ENCODE results near the gene ELF2. TPM values are rescaled to one million over a fixed set of nuclear protein-coding genes. Genes with fewer than 3 reads are reported as not detected.
"Not testable (repeated sequence)": the region's sequence is repeated elsewhere in the genome, so short reads cannot be mapped to it uniquely, and the experiment has no call there.

The ELF2 gene
- polyA plus RNA-seq, 1 donor from 2014 or later = 105 TPM

DNA sequence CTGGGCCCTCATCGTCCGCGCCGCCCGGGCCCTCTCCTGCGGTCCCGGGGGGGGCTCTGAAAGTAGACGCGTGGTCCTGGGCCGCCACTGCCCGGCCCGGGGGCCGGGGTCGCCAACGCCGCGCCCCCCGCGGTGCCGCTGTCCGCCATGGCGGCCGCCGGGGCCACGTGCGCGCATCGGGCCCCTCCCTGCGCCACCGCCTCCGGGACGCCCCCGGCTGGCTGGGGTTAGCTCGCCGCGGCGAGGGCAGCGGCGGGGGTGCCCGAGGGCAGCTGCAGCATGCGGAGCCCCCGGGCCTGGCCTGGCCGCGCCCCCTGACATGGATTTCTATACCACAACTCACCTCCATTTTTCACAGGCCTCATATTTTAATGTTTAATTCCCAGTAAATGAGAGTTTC, 61.8 kb downstream of the ELF2 start:
- TF ChIP-seq EZH2 (IDR thresholded peaks at IDR 0.05; ENCODE audit: borderline replicate concordance, insufficient read depth, low read length, poor library complexity, severe bottlenecking) = no peak
- TF ChIP-seq MXI1 (conservative IDR thresholded peaks at IDR 0.05; ENCODE audit: poor library complexity, severe bottlenecking) = no peak
- TF ChIP-seq RAD21 (conservative IDR thresholded peaks at IDR 0.05) = no peak
- TF ChIP-seq, protein P1, sequence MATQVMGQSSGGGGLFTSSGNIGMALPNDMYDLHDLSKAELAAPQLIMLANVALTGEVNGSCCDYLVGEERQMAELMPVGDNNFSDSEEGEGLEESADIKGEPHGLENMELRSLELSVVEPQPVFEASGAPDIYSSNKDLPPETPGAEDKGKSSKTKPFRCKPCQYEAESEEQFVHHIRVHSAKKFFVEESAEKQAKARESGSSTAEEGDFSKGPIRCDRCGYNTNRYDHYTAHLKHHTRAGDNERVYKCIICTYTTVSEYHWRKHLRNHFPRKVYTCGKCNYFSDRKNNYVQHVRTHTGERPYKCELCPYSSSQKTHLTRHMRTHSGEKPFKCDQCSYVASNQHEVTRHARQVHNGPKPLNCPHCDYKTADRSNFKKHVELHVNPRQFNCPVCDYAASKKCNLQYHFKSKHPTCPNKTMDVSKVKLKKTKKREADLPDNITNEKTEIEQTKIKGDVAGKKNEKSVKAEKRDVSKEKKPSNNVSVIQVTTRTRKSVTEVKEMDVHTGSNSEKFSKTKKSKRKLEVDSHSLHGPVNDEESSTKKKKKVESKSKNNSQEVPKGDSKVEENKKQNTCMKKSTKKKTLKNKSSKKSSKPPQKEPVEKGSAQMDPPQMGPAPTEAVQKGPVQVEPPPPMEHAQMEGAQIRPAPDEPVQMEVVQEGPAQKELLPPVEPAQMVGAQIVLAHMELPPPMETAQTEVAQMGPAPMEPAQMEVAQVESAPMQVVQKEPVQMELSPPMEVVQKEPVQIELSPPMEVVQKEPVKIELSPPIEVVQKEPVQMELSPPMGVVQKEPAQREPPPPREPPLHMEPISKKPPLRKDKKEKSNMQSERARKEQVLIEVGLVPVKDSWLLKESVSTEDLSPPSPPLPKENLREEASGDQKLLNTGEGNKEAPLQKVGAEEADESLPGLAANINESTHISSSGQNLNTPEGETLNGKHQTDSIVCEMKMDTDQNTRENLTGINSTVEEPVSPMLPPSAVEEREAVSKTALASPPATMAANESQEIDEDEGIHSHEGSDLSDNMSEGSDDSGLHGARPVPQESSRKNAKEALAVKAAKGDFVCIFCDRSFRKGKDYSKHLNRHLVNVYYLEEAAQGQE (IDR thresholded peaks at IDR 0.05; ENCODE audit: borderline replicate concordance) = no peak
- no peak for TF ChIP-seq TAF1 (IDR thresholded peaks at IDR 0.05; ENCODE audit: low read depth)
- no peak for TF ChIP-seq POLR2AphosphoS5 (IDR thresholded peaks at IDR 0.05)
- no peak for TF ChIP-seq SMC3 (conservative IDR thresholded peaks at IDR 0.05; ENCODE audit: poor library complexity)
- TF ChIP-seq EP300 (conservative IDR thresholded peaks at IDR 0.05; ENCODE audit: poor library complexity, severe bottlenecking) = no peak
- TF ChIP-seq, protein P2, sequence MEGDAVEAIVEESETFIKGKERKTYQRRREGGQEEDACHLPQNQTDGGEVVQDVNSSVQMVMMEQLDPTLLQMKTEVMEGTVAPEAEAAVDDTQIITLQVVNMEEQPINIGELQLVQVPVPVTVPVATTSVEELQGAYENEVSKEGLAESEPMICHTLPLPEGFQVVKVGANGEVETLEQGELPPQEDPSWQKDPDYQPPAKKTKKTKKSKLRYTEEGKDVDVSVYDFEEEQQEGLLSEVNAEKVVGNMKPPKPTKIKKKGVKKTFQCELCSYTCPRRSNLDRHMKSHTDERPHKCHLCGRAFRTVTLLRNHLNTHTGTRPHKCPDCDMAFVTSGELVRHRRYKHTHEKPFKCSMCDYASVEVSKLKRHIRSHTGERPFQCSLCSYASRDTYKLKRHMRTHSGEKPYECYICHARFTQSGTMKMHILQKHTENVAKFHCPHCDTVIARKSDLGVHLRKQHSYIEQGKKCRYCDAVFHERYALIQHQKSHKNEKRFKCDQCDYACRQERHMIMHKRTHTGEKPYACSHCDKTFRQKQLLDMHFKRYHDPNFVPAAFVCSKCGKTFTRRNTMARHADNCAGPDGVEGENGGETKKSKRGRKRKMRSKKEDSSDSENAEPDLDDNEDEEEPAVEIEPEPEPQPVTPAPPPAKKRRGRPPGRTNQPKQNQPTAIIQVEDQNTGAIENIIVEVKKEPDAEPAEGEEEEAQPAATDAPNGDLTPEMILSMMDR (IDR thresholded peaks at IDR 0.05; ENCODE audit: poor library complexity, severe bottlenecking) = no peak
- H3K9ac ChIP-seq (ENCODE audit: low read length) = no peak overlapping the region
- H3K79me2 ChIP-seq (replicated peaks; ENCODE audit: insufficient read depth, low read length) = no peaks in the 10 kb centered on the region
- H3K27ac ChIP-seq (ENCODE audit: low read length) = no peak overlapping the region
- H3K36me3 ChIP-seq (ENCODE audit: insufficient read depth, low read length) = peaks cover 3% of the 10 kb centered on the region
- no peak overlapping the region for H3K4me3 ChIP-seq (ENCODE audit: low read length)
- H2AFZ ChIP-seq (ENCODE audit: low read depth, low read length) = no peak overlapping the region
- no peaks in the 10 kb centered on the region for H3F3A ChIP-seq (ENCODE audit: insufficient read depth, low read length, poor library complexity, severe bottlenecking)
- H4K20me1 ChIP-seq (ENCODE audit: insufficient read depth) = no peaks in the 10 kb centered on the region
- no peaks in the 10 kb centered on the region for H3K9me2 ChIP-seq (ENCODE audit: insufficient read depth, low read length)
- H3K9me3 ChIP-seq (ENCODE audit: low read length) = no peaks in the 10 kb centered on the region
- H3K4me2 ChIP-seq (ENCODE audit: low read length) = no peak overlapping the region
- no peaks in the 10 kb centered on the region for H3K27me3 ChIP-seq (ENCODE audit: insufficient read depth, low read depth, low read length)

DNA sequence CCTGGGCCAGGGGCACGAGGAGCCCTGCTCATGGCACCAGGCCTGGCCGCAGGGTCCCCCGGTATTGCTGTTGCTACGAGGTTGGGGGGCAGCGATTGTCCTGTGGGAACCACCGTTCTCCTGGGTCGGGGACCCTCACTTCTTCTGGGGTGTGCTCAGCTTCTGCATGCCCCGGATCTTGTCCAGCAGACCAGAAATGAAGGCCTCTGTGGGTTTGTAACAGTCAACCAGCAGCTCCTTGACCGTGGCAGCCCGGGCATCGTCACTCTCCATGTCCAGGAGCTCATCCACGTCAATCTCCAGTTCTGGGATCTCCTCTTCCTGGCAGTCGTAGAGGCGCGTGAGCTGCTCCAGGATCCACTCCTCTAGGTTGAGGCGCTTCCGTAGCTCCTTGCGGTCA, 62.2 kb downstream of the ELF2 start:
- not testable (repeated sequence) for H3K36me3 ChIP-seq (ENCODE audit: insufficient read depth, low read length); H3K4me2 ChIP-seq (ENCODE audit: low read length); H3K9me2 ChIP-seq (ENCODE audit: insufficient read depth, low read length); H4K20me1 ChIP-seq (ENCODE audit: insufficient read depth); H3K79me2 ChIP-seq (replicated peaks; ENCODE audit: insufficient read depth, low read length); H3K27me3 ChIP-seq (ENCODE audit: insufficient read depth, low read depth, low read length); H3F3A ChIP-seq (ENCODE audit: insufficient read depth, low read length, poor library complexity, severe bottlenecking); H2AFZ ChIP-seq (ENCODE audit: low read depth, low read length); H3K27ac ChIP-seq (ENCODE audit: low read length); H3K9ac ChIP-seq (ENCODE audit: low read length); H3K4me3 ChIP-seq (ENCODE audit: low read length); H3K9me3 ChIP-seq (ENCODE audit: low read length)

DNA sequence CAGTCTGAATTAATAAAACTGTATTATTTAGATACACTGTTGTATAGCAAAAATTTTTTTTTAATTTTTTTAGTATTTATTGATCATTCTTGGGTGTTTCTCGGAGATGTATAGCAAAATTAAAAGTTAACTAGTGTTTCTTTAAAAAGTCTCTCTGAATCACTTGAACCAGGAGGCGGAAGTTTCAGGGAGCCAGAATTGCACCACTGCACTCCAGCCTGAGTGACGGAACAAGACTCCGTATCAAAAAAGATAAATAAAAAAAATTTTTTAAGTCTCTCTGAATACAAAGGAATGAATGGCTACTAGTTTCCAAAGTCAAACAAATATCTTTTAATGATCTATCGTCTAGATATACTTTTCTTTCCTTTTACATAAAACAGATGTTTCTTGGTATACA, 64.4 kb downstream of the ELF2 start:
- Histone ChIP-seq H3K9me2 (ENCODE audit: insufficient read depth, low read length) (no peaks in the 10 kb centered on the region), H3K4me2 (ENCODE audit: low read length) (no peak overlapping the region), H3F3A (ENCODE audit: insufficient read depth, low read length, poor library complexity, severe bottlenecking) (no peaks in the 10 kb centered on the region)

More for the DNA sequence above, 64.4 kb downstream of the ELF2 start:
- no peak for TF ChIP-seq EZH2 (IDR thresholded peaks at IDR 0.05; ENCODE audit: borderline replicate concordance, insufficient read depth, low read length, poor library complexity, severe bottlenecking)
- TF ChIP-seq TAF1 (IDR thresholded peaks at IDR 0.05; ENCODE audit: low read depth) = no peak
- TF ChIP-seq, protein P2 (IDR thresholded peaks at IDR 0.05; ENCODE audit: poor library complexity, severe bottlenecking) = no peak
- no peak for TF ChIP-seq POLR2AphosphoS5 (IDR thresholded peaks at IDR 0.05)
- TF ChIP-seq RAD21 (conservative IDR thresholded peaks at IDR 0.05) = no peak
- TF ChIP-seq, protein P1 (IDR thresholded peaks at IDR 0.05; ENCODE audit: borderline replicate concordance) = no peak
- TF ChIP-seq MXI1 (conservative IDR thresholded peaks at IDR 0.05; ENCODE audit: poor library complexity, severe bottlenecking) = no peak
- TF ChIP-seq EP300 (conservative IDR thresholded peaks at IDR 0.05; ENCODE audit: poor library complexity, severe bottlenecking) = no peak
- TF ChIP-seq SMC3 (conservative IDR thresholded peaks at IDR 0.05; ENCODE audit: poor library complexity) = no peak
- H2AFZ ChIP-seq (ENCODE audit: low read depth, low read length) = no peak overlapping the region
- peaks cover 3% of the 10 kb centered on the region for H3K36me3 ChIP-seq (ENCODE audit: insufficient read depth, low read length)
- no peak overlapping the region for H3K27ac ChIP-seq (ENCODE audit: low read length)
- H3K27me3 ChIP-seq (ENCODE audit: insufficient read depth, low read depth, low read length) = no peaks in the 10 kb centered on the region
- H3K79me2 ChIP-seq (replicated peaks; ENCODE audit: insufficient read depth, low read length) = no peaks in the 10 kb centered on the region
- H3K9me3 ChIP-seq (ENCODE audit: low read length) = no peaks in the 10 kb centered on the region
- H3K4me3 ChIP-seq (ENCODE audit: low read length) = no peak overlapping the region
- H3K9ac ChIP-seq (ENCODE audit: low read length) = no peak overlapping the region
- H4K20me1 ChIP-seq (ENCODE audit: insufficient read depth) = no peaks in the 10 kb centered on the region

Data from neural cell (in vitro differentiated cells).